HG03520 (cell line): ENCODE measurements around the gene AHRR.

ENCODE experiments used
- ATAC-seq: cut with Tn5 transposase; IDR thresholded peaks from one replicate; pipeline ENCODE4 v1.9.1; 2021; ENCODE audit warnings: mild to moderate bottlenecking, moderate library complexity; ENCODE audit not compliant: unreplicated experiment

AHRR gene

GRCh38 chr5:424301-425110, 103.0 kb downstream of the AHRR start:
- ATAC-seq = peak; percentile 82

DNA sequence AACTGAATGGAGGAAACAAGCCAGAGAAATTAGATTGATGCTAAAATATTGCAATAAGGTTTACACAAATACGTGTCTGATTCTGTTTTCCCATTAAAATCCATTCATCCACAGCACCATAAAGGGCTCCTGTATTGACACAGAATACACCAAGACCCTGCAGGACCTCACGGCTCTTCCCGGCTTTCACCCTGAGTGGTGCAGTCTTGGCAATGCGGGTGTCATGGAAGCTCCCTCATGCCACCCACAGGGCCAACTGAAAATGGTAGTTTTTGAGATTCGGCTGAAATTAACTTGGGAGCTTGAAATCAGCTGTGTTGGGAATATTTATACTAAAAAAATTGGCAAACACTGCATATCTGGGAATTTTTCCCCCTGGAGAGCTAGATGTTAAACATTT, 104.2 kb downstream of the AHRR start:
- ATAC-seq = no peak

GRCh38 chr5:426392-426976, 105.0 kb downstream of the AHRR start:
- no peak for ATAC-seq

GRCh38 chr5:427415-428087, 106.0 kb downstream of the AHRR start:
- no peak for ATAC-seq

GRCh38 chr5:428219-428618, 106.7 kb downstream of the AHRR start:
- no peak for ATAC-seq

DNA sequence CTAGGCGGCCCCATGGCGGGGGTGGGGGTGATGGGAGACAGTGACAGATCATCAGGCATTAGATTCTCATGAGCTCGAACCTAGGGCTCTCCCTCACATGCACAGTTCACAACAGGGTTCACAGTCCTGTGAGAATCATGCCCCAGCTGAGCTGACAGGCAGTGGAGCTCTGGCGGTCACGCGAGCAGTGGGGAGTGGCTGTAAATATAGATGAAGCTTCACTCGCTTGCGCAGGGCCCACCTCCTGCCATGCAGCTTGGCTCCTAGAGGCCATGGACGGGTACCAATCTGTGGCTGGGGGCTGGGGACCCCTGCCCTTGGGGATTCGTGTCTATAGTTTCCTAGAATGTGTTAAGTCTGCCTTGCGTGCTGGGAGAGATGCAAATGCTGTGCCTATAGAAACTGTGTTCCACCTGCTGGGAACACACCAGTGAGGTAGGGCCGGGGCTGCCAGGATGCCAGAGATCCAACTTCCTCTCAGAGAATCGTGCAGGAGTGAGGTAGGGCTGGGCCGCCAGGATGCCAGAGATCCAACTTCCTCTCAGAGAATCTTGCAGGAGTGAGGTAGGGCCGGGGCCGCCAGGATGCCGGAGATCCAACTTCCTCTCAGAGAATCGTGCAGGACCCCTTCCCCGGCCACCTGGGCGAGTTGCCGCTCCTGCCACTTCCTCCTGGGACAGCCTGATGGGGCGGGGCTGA, 107.4 kb downstream of the AHRR start:
- no peak for ATAC-seq

DNA sequence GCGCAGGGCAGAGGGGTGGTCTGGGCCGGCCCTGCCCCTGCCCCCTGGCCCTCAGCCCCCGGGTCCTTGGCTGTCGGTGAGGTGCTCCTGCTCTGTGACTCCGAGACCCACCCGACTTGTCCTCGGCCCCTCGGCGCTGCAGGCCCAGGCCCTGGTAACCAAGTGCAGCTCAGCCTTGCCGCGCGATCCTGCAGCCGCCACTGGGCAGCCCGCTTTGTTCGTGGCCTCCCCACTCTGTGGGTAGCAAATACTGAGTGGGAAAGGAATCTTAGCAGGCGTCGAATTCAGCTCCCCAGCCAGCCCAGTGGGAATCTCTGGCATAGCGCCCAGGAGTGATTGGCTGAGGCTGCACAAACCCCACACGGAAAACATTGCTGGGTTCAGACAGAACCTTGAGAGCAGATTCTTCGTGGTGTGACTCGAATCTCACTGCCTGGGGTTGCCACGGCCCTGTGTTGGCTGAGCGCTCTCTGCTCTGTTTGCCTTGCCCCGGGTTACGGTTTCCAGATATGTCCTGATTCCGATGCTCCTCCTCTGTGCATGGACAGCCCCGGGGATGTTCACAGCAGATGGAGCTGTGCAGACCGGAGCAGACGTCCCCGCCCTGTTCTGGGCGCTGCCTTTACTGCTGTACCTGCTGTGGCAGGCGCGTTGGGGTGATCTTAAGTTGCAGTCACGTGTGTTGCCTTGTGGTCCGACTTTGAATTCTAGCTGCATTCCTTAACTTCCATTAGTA, 108.1 kb downstream of the AHRR start:
- ATAC-seq = no peak

GRCh38 chr5:430214-430925, 108.9 kb downstream of the AHRR start:
- no peak for ATAC-seq

GRCh38 chr5:431001-431710, 109.6 kb downstream of the AHRR start:
- ATAC-seq = peak; percentile 80

DNA sequence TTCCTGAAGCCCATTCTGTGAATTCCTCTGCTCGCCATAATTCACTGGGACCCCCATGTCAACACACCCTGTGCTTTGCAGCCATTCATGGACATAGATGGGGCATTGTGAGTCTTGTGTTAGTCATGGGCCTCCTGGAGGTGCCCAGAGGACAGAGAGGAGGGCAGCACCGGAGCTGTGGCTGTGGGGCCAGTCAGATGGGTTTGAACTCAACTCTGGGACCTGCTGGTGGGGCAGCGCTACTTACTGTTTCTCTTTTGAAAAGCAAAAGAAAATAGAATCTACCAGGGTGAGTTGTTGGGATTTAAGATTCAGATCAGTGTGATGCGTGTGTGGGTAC, 110.2 kb downstream of the AHRR start:
- no peak for ATAC-seq

GRCh38 chr5:432201-432927, 110.8 kb downstream of the AHRR start:
- ATAC-seq = no peak

- no peak for ATAC-seq
Observed at GRCh38 chr5:432928-433791, 111.6 kb downstream of the AHRR start.

DNA sequence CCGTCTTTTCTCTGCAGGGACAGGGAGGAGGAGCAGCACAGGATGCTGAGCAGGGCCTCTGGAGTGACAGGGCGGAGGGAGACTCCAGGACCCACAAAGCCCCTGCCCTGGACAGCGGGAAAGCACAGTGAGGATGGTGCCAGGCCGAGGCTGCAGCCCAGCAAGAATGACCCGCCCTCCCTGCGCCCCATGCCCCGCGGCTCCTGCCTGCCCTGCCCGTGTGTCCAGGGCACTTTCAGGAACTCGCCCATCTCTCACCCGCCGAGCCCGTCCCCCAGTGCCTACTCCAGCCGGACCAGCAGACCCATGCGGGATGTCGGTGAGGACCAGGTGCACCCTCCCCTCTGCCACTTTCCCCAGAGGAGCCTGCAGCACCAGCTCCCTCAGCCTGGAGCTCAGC, 112.3 kb downstream of the AHRR start:
- ATAC-seq = no peak

DNA sequence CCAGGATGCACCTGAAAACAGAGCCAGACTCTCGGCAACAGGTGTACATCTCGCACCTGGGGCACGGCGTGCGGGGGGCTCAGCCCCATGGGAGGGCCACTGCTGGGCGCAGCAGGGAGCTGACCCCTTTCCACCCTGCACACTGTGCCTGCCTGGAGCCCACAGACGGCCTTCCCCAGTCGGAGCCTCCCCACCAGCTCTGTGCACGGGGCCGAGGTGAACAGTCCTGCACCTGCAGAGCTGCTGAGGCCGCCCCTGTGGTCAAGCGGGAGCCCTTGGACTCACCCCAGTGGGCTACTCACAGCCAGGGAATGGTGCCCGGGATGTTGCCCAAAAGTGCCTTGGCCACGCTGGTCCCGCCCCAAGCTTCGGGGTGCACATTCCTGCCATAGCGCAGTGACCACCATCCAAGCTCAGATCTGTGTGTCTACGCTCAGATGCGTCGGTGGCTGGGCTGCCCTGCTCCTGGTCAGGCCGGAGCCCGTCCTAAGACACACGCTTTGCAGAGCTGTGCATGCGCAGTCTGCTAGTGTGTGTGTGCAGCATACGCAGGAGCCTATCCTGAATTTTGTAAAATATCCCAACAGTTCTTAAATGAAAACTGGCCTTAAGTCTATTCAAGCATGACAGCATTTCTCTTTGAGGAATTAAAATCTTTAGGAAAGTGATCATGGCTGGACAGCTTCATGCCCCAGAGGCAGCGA, 113.1 kb downstream of the AHRR start:
- no peak for ATAC-seq

GRCh38 chr5:435156-435790, 113.8 kb downstream of the AHRR start:
- ATAC-seq = no peak

- ATAC-seq = no peak
Observed at GRCh38 chr5:435961-436640, 114.6 kb downstream of the AHRR start.

GRCh38 chr5:436641-436975, 115.1 kb downstream of the AHRR start:
- ATAC-seq = no peak
